Muscle of arm (tissue), 12 donors: ENCODE results near the gene MKI67. TPM values are rescaled to one million over a fixed set of nuclear protein-coding genes. Genes with fewer than 3 reads are reported as not detected.
"Not testable (repeated sequence)": the region's sequence is repeated elsewhere in the genome, so short reads cannot be mapped to it uniquely, and the experiment has no call there.

Source experiments
- DNase-seq: peaks from one replicate; pipeline ENCODE4 v3.0.0-alpha.2; 2013
- polyA plus RNA-seq, 12 donors: library from polyadenylated mRNA; unstranded; fragments of 120-200 nt; gene quantifications; one replicate each; pipeline ENCODE4 v1.2.1, GENCODE V29; 2013; ENCODE audit not compliant: insufficient read length in 12 of 12

Gene MKI67
- polyA plus RNA-seq, 12 donors: 21.0 to 67.1 (median 34.8) TPM; not detected in 1

DNA sequence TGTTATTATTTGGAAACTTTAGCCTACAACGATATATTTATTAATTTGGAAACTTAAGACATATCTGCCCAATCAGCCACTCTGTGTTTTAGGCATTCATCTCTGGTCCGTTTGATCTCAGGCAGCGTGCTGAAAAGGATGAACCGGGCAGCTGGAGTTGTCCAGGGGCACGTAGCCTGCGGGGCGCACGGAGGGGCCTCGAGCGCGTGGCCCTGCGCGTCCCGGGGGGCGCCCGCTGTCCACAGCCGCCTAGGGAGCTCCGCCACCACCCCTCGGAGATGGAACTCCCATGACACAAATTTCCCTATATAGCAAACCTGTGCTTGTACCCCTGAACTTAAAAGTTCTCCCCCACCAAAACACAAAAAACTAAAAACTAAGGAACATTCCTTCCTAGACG, 24.3 kb upstream of the MKI67 start:
- no peak for DNase-seq

DNA sequence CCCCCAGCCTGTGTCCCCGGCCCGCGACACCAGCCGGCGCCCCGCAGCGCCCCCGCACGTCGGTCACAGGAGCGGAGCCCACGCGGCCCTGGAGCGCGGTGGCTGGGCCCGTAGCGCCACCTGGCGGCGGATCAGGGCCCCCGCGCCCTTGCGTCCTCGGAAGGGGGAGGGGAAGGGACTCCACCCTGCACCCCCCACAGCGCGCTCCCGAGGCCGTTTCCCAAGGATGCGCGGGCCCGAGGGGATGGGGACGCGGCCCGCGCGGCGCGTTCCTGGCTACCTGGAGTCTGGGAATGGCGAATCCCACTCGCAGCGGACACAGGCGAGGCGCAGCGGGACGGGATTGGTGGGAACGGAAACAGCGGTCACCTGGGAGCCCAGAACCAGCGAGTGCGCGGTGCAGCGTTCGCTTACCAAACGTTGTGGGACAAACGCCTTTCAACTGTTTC, 23.8 kb upstream of the MKI67 start:
- peak; percentile 66 for DNase-seq

DNA sequence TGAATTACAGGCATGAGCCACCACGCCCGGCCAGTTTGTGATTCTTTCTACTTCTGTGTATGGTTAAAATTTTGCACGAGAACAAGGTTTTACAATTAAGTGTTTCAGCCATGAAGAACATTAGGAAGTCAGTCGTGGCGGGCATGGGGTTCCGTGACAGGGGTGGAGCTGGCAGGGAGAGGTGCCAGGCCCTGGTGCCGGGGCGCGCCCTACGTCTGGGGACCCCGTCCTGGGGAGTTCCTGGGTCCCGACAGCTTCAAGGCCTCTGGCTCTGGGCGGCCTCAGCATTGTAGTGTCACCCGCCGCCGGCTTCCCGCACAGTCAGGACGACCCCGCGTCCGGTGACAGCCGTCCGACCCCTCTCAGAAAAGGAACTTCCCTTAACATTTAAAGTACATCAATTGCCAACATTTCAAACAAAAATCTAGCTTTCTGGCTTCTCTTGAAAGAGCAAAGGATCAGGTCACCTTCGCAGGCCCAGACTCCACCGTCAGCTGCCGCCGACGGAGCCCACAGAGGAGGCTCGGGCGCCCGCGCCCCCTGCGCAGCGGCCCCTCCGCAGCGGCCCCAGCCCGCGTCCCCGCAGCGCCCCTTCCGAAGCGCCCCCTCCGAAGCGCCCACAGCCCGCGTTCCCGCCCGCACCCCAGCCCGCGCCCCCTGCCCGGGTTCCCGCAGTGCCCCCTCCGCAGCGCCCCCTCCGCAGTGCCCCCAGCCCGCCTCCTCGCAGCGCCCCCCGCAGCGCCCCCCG, 23.2 kb upstream of the MKI67 start:
- no peak for DNase-seq

DNA sequence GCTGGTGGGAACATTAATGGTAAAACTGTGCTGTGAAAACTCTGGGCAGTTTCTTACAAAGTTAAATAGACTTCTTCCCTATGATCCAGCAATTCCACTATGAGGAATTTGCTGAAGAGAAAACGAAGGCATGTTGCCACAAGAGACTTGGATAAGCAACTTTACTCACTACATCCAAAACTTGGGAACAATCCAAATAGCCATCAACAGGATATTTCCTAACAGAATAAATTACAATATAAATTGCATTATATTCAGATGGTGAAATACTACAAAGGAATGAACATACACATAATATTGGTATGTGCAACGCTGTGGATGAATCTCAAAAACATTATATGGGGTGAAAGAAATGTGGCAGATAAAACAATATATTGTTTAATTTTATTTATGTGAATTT, 21.4 kb upstream of the MKI67 start:
- DNase-seq: peak; percentile 40

DNA sequence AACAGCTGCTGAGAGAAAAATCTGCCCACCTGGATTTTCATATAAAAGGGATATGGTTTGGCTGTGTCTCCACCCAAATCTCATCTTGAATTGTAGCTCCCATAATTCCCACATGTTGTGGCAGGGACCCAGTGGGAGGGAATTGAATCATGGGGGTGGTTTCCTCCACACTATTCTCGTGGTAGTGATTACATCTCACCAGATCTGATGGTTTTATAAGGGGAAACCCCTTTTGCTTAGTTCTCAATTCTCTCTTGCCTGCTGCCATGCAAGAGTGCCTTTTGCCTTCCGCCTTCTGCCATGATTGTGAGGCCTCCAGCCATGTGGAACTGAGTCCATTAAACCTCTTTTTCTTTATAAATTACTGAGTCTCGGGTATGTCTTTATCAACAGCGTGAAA, 20.8 kb upstream of the MKI67 start:
- DNase-seq: no peak

DNA sequence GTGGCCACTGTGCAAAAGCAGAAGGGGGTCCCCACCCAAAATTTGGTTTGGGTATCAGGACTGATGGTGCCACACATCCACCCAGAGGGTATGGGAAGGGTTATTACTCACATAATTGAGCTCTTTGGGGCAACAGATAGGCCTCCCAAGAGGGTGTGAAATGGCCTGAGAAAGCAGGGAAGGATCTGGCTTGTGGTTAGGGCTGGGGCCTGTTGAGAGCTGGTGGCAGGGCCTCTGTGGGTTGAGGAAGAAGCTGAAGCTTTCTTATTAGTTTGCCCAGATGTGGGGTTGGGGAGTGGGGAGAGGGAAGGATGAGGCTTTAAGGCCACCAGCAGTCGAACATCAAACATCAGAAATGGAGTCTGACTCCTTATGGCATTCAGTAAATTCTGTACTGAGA, 18.3 kb upstream of the MKI67 start:
- DNase-seq: no peak

DNA sequence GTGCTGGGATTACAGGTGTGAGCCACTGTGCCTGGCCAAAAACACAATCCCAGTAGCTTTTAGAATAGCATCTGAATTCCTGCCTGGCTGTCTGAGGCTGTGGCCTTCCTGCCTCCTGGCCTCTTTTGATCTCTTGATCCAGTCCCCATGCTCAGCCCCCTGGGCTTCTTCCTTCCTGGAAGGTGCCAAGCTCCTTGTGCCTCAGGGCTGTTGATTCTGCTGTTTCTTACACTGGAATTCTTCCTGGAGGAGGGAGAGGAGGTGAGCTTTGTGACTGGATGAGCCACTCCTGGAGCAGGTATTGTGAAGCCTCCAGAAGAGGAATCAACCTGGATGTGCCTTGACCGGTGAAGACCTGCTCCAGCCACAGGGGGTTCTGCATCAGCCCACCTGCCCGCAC, 17.3 kb upstream of the MKI67 start:
- no peak for DNase-seq

DNA sequence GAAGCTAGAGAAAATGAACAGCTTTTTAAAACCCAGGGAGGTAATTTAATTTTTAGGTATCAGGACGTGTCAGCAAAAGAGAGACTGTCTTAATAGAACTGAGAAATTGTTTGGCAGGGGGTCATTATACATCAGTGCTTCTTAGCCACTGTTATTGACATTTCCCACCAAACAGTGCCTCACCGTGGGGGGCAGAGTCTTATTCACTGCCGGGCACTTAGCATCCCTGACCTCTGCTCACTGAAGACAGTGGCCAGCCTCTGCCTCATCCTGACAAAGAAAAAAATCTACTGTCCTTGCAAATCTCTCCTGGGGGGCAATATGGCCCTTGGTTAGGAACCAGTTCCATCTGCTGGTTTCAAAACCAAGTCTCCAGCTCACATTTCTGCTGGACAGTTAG, 14.2 kb upstream of the MKI67 start:
- DNase-seq: no peak

DNA sequence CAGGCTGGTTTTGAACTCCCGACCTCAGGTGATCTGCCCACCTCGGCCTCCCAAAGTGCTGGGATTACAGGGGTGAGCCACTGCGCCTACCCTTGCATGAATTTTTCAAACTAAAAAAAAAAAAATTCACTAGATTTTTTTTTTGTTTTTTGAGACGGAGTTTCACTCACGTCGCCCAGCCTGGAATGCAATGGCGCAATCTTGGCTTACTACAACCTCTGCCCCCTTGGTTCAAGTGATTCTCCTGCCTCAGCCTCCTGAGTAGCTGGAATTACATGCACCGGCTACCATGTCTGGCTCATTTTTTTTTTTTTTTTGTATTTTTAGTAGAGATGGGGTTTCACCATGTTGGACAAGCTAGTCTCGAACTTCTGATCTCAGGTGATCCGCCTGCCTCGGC, 12.2 kb upstream of the MKI67 start:
- not testable (repeated sequence) for DNase-seq

DNA sequence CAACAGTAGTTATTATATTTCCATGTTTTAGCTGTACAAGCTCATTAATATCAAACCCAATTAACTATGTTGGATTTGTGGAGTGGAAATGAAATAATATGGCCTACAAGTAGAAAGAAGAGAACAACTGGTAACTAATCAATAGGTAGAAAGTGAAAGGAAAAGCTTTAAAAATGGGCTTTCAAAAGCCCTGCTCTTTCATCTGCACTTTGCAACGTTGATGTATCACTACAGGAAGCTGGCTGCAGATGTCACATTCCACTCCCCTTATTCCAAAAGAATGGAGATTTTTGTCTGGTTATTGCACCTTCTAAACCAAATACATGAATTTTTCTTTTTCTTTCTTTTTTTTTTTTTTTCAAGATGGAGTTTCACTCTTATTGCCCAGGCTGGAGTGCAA, 11.7 kb upstream of the MKI67 start:
- no peak for DNase-seq

DNA sequence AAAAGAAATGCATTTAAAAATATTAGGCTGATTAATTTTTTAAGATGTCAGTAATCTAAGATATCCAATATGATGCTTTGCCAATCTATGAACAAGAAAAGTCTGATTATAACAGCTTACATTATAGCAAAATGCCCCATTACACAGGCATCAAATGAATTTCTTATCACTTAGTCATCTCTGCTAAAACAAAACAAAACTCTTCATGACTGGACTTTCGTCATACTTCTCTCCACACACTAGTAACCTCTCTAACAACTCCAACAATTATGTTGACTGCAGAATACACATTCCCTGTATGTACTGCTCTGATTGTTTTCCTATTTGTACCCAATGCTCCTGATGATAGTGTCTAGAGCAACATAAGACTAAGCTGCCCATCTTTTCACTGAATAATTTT, 3.8 kb upstream of the MKI67 start:
- DNase-seq: no peak

DNA sequence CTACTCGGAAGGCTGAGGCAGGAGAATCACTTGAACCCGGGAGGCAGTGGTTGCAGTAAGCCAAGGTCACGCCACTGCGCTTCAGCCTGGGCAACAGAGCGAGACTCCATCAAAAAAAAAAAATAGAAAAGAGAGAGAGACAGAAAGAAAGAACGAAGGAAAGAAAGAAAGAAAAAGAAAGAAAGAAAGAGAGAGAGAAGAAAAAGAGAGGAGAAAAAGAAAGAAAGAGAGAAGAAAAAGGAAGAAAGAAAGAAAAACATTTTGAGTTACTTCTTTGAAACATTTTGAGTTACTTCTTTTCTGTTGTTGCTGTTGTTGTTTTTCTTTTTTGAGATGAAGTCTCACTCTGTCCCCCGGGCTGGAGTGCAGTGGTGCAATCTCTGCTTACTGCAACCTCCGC, 2.4 kb upstream of the MKI67 start:
- no peak for DNase-seq

DNA sequence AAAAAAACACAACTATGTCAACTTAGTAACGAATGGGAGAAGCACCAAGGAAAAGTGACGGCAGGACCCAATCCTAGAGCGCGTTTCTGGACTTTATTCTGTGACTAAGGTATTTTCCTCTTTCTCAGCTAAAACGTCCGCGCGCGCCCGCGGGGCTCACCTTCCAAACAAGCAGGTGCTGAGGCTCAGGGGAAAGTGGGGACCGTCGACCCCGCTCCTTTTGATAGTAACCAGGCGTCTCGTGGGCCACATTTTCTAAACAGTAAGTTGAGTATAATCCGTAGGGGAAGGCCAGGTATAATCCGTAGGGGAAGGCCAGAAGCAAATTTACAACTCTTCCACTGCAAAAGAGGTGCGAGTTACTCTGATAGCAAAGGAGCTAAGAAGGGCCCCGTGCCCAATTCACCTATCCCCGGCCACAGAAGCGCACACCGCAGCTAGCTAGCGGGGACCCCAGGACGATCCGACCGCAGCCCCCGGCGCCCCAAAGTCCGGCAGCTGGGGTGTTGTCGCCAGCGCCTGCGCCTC, 743 bp downstream of the MKI67 start:
- DNase-seq: no peak

DNA sequence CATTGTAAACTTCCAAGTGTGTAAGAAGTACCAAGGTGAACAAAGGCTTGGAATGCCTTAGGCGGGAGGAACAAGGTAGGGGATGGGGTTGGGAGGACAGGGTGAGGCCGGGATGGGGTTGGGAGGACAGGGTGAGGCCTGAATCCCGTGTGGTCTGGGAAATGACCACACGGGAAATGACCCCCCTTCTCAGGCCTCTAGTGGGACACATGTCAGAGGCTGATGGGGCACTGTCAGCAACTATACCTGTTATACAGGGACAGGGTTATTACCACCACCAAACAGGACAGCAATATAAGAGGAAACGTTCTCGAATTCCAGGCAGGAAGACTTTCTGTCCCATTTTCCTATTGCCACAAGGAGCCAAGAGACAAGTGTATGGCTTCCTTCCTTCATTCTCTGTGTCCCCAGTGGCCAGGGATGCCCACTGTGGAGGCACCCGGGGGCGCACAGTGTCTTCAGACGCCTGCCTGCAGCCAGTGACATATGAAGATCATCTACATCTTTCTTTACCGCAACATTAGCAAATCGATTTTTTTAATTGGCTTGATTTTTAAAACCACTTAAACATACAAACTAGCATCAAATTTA, 1.3 kb downstream of the MKI67 start:
- DNase-seq: no peak

DNA sequence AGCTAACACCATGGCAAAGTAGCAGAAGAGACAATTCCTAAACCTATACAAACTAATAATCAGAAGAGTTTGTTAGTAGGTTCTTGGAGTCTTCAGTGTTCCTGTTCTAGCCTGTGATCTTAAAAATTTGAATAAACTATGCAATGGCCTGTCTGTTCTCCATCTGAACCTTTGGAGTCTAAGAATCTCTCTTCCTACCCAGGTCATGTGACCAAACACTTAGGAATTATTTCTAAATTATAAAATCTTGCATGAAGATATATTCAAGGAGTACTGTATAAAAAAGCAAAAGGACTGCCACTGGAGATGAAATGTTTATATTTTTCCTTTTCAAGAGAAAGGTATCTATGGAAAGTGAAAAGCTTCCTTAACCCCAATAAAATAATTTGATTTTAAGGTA, 2.4 kb downstream of the MKI67 start:
- DNase-seq: no peak

DNA sequence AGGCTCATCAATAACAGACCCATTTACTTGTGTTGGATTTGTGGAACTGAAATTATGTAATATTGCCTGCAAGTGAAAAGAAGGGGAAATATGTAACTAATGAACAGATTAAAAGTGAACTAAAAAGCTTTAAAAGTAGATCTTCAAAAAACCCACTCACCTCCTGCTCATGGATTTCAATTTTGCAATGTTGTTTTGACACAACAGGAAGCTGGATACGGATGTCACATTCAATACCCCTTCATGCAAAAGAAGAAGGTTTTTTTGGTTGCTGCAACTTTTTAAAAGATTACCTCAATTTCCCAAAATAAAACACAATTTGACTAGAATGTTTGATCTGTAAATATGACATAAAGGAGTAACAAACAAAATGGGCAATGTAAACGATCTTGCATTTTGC, 3.3 kb downstream of the MKI67 start:
- DNase-seq: no peak

DNA sequence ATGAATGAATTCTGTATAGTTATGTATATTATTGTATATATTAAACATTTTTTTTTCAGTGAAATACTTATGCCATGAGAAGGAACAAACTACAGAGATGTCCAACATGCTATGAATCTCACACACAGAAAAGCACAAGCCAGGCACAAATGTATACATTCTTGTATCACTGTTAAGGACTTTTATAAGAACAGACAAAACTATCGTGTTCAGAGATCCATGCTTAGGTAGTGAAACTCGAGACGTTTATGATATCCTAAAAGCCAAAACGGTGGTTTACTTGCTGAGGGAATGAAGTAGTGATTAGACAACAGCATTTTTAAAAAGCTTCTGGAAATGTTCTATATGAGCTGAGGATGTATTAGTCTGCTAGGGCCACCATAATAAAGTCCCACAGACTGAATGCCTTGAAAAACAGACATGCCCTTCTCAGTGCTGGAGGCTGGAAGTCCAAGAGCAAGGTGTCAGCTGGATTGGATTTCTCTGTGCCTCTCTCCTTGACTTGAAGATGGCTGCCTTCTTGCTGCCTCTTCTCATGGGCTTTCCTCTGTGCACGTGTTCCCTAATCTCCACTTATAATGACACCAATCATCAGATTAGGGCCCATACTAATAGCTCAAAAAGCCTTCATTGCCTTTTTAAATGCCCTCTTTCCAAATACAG, 4.3 kb downstream of the MKI67 start:
- no peak for DNase-seq

DNA sequence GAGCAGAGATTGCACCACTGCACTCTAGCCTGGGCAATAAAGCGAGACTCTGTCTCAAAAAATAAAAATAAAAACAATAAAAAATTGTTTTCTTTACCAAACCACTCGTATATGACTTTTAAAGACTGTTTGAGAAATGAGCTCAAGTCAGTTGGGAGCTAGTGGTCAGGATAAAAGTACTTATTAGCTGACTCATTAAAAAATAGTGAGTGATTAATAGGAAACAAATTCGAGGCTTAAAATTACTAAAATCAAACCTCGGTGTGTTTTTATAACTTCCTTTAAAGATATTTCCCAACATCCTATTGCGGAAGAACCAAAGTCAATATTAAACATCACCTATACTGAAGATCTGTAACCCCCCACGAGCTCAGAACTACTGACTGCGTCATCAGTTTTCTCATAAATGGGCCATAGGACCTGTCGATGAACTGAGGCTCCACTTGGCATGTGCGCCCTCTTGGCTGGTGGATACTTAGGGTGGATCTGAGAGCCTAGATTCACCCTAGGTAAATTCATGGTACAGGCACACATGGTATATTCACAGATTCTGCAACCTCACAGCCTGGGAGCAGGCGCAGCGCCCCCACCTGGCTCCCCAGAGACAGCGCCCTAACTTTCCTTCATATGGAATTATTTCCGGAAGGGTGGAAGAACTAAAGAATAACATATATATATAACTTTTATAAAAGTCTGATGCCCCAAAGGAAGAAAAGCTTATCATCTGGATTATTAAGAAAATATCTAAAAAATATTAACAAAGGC, 9.2 kb downstream of the MKI67 start:
- no peak for DNase-seq

DNA sequence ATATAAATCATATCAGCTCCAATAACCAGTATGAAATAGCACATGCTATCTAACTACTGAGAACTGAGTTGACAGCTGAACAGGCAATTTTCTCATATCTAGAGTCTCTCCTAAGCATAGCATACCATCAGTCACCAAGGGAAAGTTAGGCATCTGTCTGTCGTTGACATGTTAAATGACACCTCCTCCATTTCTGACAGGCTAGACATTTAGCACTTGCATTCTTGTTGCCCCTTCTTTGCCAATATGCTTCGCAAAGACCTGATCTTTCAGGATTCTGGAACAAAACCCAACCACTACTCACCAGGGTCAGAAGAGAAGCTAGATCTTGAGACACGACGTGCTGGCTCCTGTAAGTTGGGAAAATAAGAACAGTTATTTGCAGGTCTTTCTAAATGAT, 10.0 kb downstream of the MKI67 start:
- DNase-seq: no peak

DNA sequence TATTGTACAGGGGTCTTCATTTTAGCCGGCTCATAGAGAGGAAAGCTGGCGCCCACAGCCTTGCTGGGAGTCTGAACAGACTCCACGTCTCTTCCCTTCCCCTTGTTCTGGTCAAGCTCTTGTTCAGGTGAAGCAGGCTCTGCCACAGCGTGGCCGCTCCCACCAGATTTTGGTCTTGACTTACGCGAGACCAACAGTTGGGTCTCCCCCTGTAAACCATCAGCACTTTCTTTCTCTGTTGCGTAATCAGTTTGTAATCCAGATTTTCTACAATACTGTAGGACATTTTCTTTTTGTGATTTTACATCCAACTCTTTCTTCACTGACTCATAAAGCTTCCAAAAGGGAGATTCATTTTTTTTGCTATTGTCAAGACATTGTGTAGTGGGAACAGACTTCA, 10.9 kb downstream of the MKI67 start:
- no peak for DNase-seq

DNA sequence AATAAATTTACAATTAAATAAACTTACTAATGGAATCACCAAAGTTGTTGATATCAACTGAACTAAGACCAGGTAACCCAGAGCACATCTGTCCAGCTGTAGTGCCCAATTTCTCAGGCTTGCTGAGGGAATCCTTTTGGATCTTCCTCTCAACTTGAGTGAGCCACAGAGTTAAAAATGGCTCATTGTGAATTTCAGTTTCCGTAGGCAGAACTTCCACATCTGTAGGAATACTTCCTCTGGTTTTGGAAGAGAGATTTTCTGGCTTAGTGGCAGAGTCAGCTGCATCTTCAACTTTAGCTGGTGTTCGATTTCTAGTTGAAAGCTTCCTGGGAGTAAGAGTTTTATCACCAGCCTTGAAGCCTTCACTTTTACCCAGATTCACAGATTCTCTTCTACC, 11.3 kb downstream of the MKI67 start:
- DNase-seq: no peak

DNA sequence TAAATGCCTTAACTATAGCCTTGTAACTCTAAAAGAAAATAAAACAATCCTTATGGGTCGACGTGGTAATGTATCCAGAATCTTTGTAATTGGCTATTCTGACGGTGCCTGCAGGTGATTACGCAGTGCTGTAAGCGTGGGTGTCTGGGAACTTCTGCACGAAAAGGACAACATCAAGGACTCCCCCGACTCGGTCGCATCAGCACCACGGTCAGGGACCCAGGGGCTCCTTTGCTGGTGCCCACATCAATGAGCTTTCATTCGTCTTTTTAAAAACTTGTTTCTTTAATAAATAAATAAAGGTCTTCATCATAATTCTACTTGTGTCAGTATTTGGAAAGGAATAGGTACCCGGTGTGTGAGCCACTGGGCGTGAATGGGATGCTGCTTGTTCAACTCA, 13.2 kb downstream of the MKI67 start:
- no peak for DNase-seq
